ENCODE results near the gene RAC2.

DNA sequence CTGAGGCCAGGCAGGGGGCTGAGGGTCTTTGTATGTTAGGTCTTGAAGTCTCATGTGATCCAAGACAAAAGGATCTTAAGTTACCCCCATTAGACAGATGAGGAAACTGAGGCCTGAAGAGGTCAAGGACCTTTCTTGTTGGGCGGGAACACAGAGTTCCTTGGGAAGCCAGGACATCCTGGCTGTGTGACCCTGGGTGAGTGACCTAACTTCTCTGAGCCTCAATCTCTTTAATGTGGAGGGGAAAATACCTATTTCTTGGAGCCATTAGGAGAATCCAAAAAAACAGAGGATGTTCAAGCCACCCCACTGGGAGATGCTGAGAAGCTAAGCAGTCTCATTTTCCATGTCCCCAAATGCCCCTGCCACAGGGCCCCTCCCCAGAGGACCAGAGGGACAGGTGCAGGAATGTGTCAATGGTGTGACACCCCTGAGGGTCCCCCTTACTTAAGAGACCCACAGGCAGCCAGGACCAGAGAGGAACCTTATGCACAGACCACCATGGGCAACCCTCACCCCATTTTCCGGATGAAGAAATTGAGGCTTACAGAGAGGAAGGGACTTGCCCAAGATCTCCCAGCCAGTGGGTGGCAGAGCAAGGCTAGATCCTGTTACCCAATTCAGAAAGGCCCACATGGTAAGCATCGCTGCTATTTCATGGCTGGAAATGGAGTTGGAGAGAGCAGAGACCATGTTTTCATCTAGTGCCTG, 8.0 kb downstream of the RAC2 start:
- no peak for TF ChIP-seq CTCF (IDR thresholded peaks at IDR 0.05)
- no peak for TF ChIP-seq POLR2A (IDR thresholded peaks at IDR 0.05)

Measured in Peyer's patch (tissue), 4 donors.